Endothelial cell of umbilical vein (primary cell): Measurements from ENCODE around the gene COX7A2L. TPM values are rescaled to one million over a fixed set of nuclear protein-coding genes. Genes with fewer than 3 reads are reported as not detected.

Source experiments
- BruUV-seq: library from RNA; stranded (reverse); fragments of 400-500 nt; replicated peaks from 2 replicates; lab custom pipeline; 2021; lab: Mats Ljungman, UMichigan
- CTCF ChIA-PET: fragments of 300-600, 350-600 bp; sonication (Branson Sonifier 250); formaldehyde crosslinking; loops from one replicate; lab custom pipeline; 2021; ENCODE audit warnings: antibody characterized with exemption, inconsistent platforms; lab: Charles Lee
- POLR2A ChIA-PET: fragments of 300-600, 350-600 bp; sonication (Branson Sonifier 250); formaldehyde crosslinking; loops from one replicate; lab custom pipeline; 2021; ENCODE audit warnings: antibody characterized with exemption, inconsistent platforms; lab: Charles Lee
- DNase-seq: peaks from one replicate; pipeline ENCODE4 v3.0.0-alpha.2; 2011; ENCODE audit warnings: low read depth, low spot score
- FAIRE-seq: peaks from 2 replicates; lab custom pipeline; 2011; peaks lifted over from hg19 to GRCh38; lab: Jason Lieb, UNC
- H2AFZ ChIP-seq: 2 replicates; pipeline ENCODE4 v1.6.0; 2012; ENCODE audit warnings: low read depth, low read length, control low read depth, inconsistent platforms
- H3K27ac ChIP-seq: 2 replicates; pipeline ENCODE4 v1.5.1; 2011; ENCODE audit warnings: low read depth, mild to moderate bottlenecking, control low read depth, low read length, moderate library complexity; ENCODE audit not compliant: insufficient read depth
- H3K27me3 ChIP-seq, 2 experiments: 2 replicates each; pipeline versions ENCODE4 v1.6.0 to v1.6.1; 2011; ENCODE audit warnings: low read length in 2 of 2, mixed read lengths in 1 of 2; ENCODE audit not compliant: control insufficient read depth in 2 of 2, insufficient read depth in 2 of 2
- H3K36me3 ChIP-seq, 2 experiments: 2 replicates in 1 of 2; 3 replicates in 1 of 2; pipeline ENCODE4 v1.5.1; 2011; ENCODE audit warnings: low read length in 2 of 2, mild to moderate bottlenecking in 1 of 2, moderate library complexity in 1 of 2; ENCODE audit not compliant: control insufficient read depth in 2 of 2, insufficient read depth in 2 of 2; ENCODE audit errors: extremely low read depth in 1 of 2
- H3K4me1 ChIP-seq: 3 replicates; pipeline ENCODE4 v1.5.1; 2011; ENCODE audit warnings: mild to moderate bottlenecking, low read length; ENCODE audit not compliant: control insufficient read depth, insufficient read depth; ENCODE audit errors: extremely low read depth
- H3K4me2 ChIP-seq: 2 replicates; pipeline ENCODE4 v1.6.1; 2011; ENCODE audit warnings: low read length, control low read depth, mixed read lengths; ENCODE audit not compliant: insufficient read depth
- H3K4me3 ChIP-seq, 3 experiments: fragments of 200-600 bp in 1 of 3; sonication (generic), shearing (Covaris generic) in 1 of 3; replicated peaks in 1 of 3; 2 replicates each; pipeline ENCODE4 v1.5.1; 2011 to 2016; ENCODE audit warnings: control low read depth in 3 of 3, low read length in 3 of 3, mild to moderate bottlenecking in 2 of 3, inconsistent platforms in 1 of 3, low read depth in 1 of 3, moderate library complexity in 1 of 3; ENCODE audit not compliant: insufficient read depth in 1 of 3
- H3K79me2 ChIP-seq: 2 replicates; pipeline ENCODE4 v1.6.0; 2012; ENCODE audit warnings: low read length, inconsistent platforms; ENCODE audit not compliant: control insufficient read depth, insufficient read depth
- H3K9ac ChIP-seq: replicated peaks from 2 replicates; pipeline ENCODE3; 2011; ENCODE audit warnings: low read length, control low read depth; ENCODE audit not compliant: insufficient read depth; ENCODE audit errors: extremely low read depth
- H3K9me1 ChIP-seq: replicated peaks from 3 replicates; pipeline ENCODE4 v1.6.0; 2011; ENCODE audit warnings: mild to moderate bottlenecking, low read length; ENCODE audit not compliant: control insufficient read depth, insufficient read depth; ENCODE audit errors: extremely low read depth
- H3K9me3 ChIP-seq: replicated peaks from 2 replicates; pipeline ENCODE4 v1.5.1; 2012; ENCODE audit warnings: low read length, inconsistent platforms; ENCODE audit not compliant: control insufficient read depth, insufficient read depth
- H4K20me1 ChIP-seq: replicated peaks from 2 replicates; pipeline ENCODE3; 2011; ENCODE audit warnings: mild to moderate bottlenecking, low read length; ENCODE audit not compliant: control insufficient read depth, insufficient read depth; ENCODE audit errors: extremely low read depth
- CTCF ChIP-seq, 2 donors: IDR thresholded peaks; 1 replicate in 1 of 2; 2 replicates in 1 of 2; pipeline ENCODE4 v1.5.1; 2011; ENCODE audit warnings: low read length in 2 of 2, mild to moderate bottlenecking in 2 of 2, moderate library complexity in 2 of 2, control low read depth in 1 of 2, inconsistent platforms in 1 of 2, low read depth in 1 of 2; ENCODE audit not compliant: insufficient read depth in 1 of 2; ENCODE audit errors: extremely low read depth in 1 of 2
- EZH2 ChIP-seq: IDR thresholded peaks from 2 replicates; pipeline ENCODE4 v1.6.1; 2012; ENCODE audit warnings: borderline replicate concordance, low read depth, mild to moderate bottlenecking, moderate library complexity, low read length, inconsistent platforms; ENCODE audit not compliant: severe bottlenecking
- FOS ChIP-seq: IDR thresholded peaks from 2 replicates; pipeline ENCODE4 v1.6.1; 2011; ENCODE audit warnings: mild to moderate bottlenecking, low read length, moderate library complexity, borderline replicate concordance; ENCODE audit not compliant: insufficient read depth
- GATA2 ChIP-seq: IDR thresholded peaks from 2 replicates; pipeline ENCODE4 v1.7.0; 2011; ENCODE audit warnings: low read depth, mild to moderate bottlenecking, moderate library complexity, mixed read lengths, low read length; ENCODE audit not compliant: insufficient read length, insufficient read depth
- JUN ChIP-seq: IDR thresholded peaks from 2 replicates; pipeline ENCODE4 v1.6.1; 2011; ENCODE audit warnings: borderline replicate concordance, low read depth; ENCODE audit not compliant: insufficient read length, insufficient read depth
- MAX ChIP-seq: IDR thresholded peaks from 2 replicates; pipeline ENCODE4 v1.6.1; 2011; ENCODE audit not compliant: insufficient read depth, insufficient read length
- MYC ChIP-seq: IDR thresholded peaks from one replicate; pipeline ENCODE4 v1.6.1; 2011; ENCODE audit warnings: mild to moderate bottlenecking, low read depth, low read length
- POLR2A ChIP-seq: IDR thresholded peaks from 2 replicates; pipeline ENCODE4 v1.6.1; 2012; ENCODE audit warnings: low read depth, mild to moderate bottlenecking, control low read depth, low read length
- POLR2AphosphoS5 ChIP-seq: IDR thresholded peaks from 2 replicates; pipeline ENCODE4 v1.6.1; 2012; ENCODE audit warnings: low read depth, mild to moderate bottlenecking, control low read depth, low read length, moderate library complexity; ENCODE audit not compliant: insufficient read depth
- dilution Hi-C: fragments of 300-500 bp; cut with MboI; formaldehyde crosslinking; loops from one replicate; pipeline ENCODE4 v1.15.0; 2019; ENCODE audit warnings: low sequenced_read_pairs; ENCODE audit not compliant: extremely low pct_ligation_motif_present
- intact Hi-C: fragments of 100-400 bp; cut with micrococcal nuclease; formaldehyde crosslinking; loops from one replicate; pipeline ENCODE4 v1.10.0; 2022
- polyA plus RNA-seq, 4 experiments: library from polyadenylated mRNA; depleted of rRNA in 3 of 4; stranded (reverse) in 3 of 4; unstranded in 1 of 4; fragments of >200 nt; gene quantifications; 2 replicates each; pipeline versions ENCODE4 v1.2.1 to v1.2.3, GENCODE V29; 2011 to 2012; ENCODE audit warnings: missing spikeins in 1 of 4
- total RNA-seq: library from RNA; stranded (reverse); gene quantifications from 2 replicates; pipeline ENCODE4 v1.2.3, GENCODE V29; 2021

The COX7A2L gene
- total and polyA plus RNA-seq, 2 donors (not counting 3 experiments of a cell fraction or from before 2014, with no cell fraction given) = 94.2 to 119 TPM

- Histone ChIP-seq H3K79me2 (no peaks in the 10 kb centered on the region), H3K36me3 (peaks cover 0 to 2% of the 10 kb centered on the region in 2 experiments), H3K9ac (no peak overlapping the region), H3K9me3 (no peaks in the 10 kb centered on the region), H3K4me1 (no peaks in the 10 kb centered on the region), H2AFZ (no peak overlapping the region), H3K4me3 (no peak overlapping the region), H4K20me1 (no peaks in the 10 kb centered on the region), H3K4me2 (no peak overlapping the region), H3K9me1 (no peaks in the 10 kb centered on the region), H3K27me3 (no peaks in the 10 kb centered on the region), H3K27ac (no peak overlapping the region)
- TF ChIP-seq FOS = no peak
- TF ChIP-seq EZH2 = no peak
- no peak for TF ChIP-seq POLR2A
- no peak for TF ChIP-seq GATA2
- no peak for TF ChIP-seq CTCF (IDR thresholded peaks at IDR 0.05; ENCODE audit: extremely low read depth in 1 of 2, insufficient read depth in 1 of 2, low read depth in 1 of 2, low read length in 2 of 2)
- TF ChIP-seq MYC = no peak
- no peak for TF ChIP-seq POLR2AphosphoS5
- no peak for TF ChIP-seq JUN
- no peak for TF ChIP-seq MAX
- CTCF ChIA-PET = interaction anchor here (0.6 to 1.9 kb wide), 3 partner anchors 9 to 228 kb away, joined by 3 to 8 read pairs (median 3); no protein-coding TSS in a partner anchor
- BruUV-seq = no TSS peak
- DNase-seq (no peak), FAIRE-seq (no peak)
- intact Hi-C loops (no loop called here), dilution Hi-C loops (no loop called here)
- POLR2A ChIA-PET = no interaction called here
Measured at GRCh38 chr2:42324244-42324643, 36.8 kb downstream of the COX7A2L start.
